NCI-H1436 treated with DMSO at 0.1 percent for 48 hours (cell line): Measurements from ENCODE around the gene MAML2.

Experiments used
- DNase-seq: peaks from one replicate; lab custom pipeline; 2025; lab: John Stamatoyannopoulos, UW

Gene MAML2

GRCh38 chr11:95964281-95964680, 378.7 kb downstream of the MAML2 start:
- DNase-seq = no peak

- DNase-seq = no peak
These were observed 381.2 kb downstream of the MAML2 start for GRCh38 chr11:95961758-95962157.

- DNase-seq = no peak
These were observed 392.1 kb downstream of the MAML2 start for GRCh38 chr11:95950905-95951304.

GRCh38 chr11:95948637-95949036, 394.4 kb downstream of the MAML2 start:
- no peak for DNase-seq

GRCh38 chr11:95944623-95945022, 398.4 kb downstream of the MAML2 start:
- no peak for DNase-seq

GRCh38 chr11:95943546-95943945, 399.4 kb downstream of the MAML2 start:
- DNase-seq = no peak

GRCh38 chr11:95939091-95939490, 403.9 kb downstream of the MAML2 start:
- DNase-seq = no peak

GRCh38 chr11:95937358-95937757, 405.6 kb downstream of the MAML2 start:
- DNase-seq = no peak

GRCh38 chr11:95933594-95933993, 409.4 kb downstream of the MAML2 start:
- DNase-seq = no peak

- DNase-seq = no peak
These were observed 411.1 kb downstream of the MAML2 start for GRCh38 chr11:95931916-95932315.

GRCh38 chr11:95930948-95931347, 412.0 kb downstream of the MAML2 start:
- no peak for DNase-seq

- DNase-seq = no peak
These were observed 416.3 kb downstream of the MAML2 start for GRCh38 chr11:95926726-95927125.
